Epithelial cell of proximal tubule (primary cell): ENCODE data around the gene KDM8. TPM values are rescaled to one million over a fixed set of nuclear protein-coding genes. Genes with fewer than 3 reads are reported as not detected.
"Not testable (repeated sequence)": the region's sequence is repeated elsewhere in the genome, so short reads cannot be mapped to it uniquely, and the experiment has no call there.

Experiments used
- DNase-seq: peaks from one replicate; pipeline ENCODE4 v3.0.0-alpha.2; 2011; ENCODE audit warnings: low read depth
- H3K4me3 ChIP-seq: 2 replicates; pipeline ENCODE4 v1.5.1; 2011; ENCODE audit warnings: low read depth, mild to moderate bottlenecking, low read length
- total RNA-seq: library from RNA; depleted of rRNA; stranded (reverse); fragments of >200 nt; gene quantifications from 2 replicates; pipeline ENCODE4 v1.2.3, GENCODE V29; 2015
- TF ChIP-seq, protein P1 (sequence below): conservative IDR thresholded peaks from 2 replicates; pipeline ENCODE4 v1.5.1; 2012; ENCODE audit warnings: low read depth, mild to moderate bottlenecking, low read length

KDM8 gene
- total RNA-seq, 1 donor from 2014 or later: 13.8 TPM

DNA sequence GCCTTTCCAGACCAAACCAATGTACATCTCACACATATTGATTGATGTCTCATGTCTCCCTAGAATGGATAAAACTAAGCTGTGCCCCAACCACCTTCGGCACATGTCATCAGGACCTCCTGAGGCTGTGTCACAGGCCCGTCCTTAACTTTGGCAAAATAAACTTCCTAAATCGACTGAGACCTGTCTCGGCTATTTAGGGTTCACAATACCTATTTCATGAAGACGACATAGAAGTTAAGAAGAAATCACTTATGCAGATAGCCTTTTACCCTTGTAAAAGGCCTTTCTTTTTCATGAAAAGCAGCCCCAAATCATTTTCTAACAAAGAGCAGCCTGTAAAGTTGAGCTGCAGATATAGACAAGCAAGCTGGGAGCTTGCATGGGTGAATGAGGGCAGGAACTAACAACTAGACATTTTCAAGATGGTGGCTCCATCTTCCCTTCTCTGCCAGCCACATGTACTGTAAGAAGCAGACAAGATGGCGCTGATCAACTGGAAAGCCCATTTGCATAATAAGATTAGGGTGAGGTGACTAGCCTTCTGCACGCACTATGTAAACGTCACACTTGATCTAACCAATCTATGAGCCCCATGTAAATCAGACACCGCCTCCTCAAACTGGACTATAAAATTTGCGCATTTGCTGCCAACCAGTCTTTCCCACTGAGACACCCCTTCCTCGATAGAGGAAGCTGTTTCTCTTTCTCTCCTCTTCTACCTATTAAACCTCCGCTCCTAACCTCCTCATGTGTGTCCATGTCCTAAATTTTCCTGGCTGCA is 4.7 kb upstream of the KDM8 start:
- TF ChIP-seq, protein P1, sequence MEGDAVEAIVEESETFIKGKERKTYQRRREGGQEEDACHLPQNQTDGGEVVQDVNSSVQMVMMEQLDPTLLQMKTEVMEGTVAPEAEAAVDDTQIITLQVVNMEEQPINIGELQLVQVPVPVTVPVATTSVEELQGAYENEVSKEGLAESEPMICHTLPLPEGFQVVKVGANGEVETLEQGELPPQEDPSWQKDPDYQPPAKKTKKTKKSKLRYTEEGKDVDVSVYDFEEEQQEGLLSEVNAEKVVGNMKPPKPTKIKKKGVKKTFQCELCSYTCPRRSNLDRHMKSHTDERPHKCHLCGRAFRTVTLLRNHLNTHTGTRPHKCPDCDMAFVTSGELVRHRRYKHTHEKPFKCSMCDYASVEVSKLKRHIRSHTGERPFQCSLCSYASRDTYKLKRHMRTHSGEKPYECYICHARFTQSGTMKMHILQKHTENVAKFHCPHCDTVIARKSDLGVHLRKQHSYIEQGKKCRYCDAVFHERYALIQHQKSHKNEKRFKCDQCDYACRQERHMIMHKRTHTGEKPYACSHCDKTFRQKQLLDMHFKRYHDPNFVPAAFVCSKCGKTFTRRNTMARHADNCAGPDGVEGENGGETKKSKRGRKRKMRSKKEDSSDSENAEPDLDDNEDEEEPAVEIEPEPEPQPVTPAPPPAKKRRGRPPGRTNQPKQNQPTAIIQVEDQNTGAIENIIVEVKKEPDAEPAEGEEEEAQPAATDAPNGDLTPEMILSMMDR: no peak
- DNase-seq: no peak
- no peak overlapping the region for H3K4me3 ChIP-seq

DNA sequence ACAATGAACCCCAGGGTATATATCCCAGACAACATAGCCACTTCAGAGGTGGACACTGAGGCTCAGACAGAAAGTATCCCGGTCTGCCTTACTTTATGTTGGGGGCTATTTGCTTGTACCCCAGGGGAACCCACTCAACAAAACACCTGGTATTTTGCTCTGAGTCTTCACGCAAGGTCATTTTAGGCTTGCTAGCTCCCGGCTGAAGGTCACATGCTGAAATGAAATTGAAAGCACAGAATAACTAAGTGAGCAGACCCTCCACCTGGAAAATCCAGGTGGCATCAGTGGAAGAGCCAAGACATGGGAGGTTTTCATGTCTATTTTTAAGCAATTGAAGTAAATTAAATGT is 4.1 kb upstream of the KDM8 start:
- TF ChIP-seq, protein P1: no peak
- H3K4me3 ChIP-seq: no peak overlapping the region

DNA sequence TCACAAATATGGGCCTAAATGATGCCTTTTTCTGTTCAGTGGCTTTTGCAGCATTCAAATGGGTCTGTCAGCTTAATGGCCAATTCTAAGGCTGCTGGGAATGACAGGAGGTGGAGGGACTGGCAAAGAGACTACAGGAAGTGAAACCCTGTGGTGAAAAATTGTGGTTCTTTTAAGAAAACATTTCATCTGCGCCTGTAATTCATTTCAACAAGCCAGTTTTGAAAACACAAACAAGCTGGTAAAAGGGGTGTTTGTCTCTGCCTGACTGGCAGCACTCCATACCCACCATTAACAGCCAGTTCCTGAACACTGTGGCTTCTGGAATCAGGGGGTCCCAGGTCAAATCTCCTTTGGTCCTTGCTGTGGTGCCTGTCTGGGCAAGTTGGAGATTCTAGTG is 3.6 kb upstream of the KDM8 start:
- TF ChIP-seq, protein P1: no peak
- H3K4me3 ChIP-seq: no peak overlapping the region
- DNase-seq: no peak

More for the DNA sequence above, 4.1 kb upstream of the KDM8 start:
- DNase-seq: no peak

DNA sequence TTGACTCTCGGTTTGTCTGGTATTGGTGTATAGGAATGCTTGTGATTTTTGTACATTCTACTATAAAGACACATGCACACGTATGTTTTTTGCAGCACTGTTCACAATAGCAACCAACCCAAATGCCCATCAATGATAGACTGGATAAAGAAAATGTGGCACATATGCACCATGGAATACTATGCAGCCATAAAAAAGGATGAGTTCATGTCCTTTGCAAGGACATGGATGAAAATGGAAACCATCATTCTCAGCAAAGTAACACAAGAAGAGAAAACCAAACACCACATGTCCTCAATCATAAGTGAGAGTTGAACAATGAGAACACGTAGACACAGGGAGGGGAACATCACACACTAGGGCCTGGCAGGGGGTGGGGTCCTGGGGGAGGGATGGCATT is 2.4 kb upstream of the KDM8 start:
- not testable (repeated sequence) for DNase-seq

DNA sequence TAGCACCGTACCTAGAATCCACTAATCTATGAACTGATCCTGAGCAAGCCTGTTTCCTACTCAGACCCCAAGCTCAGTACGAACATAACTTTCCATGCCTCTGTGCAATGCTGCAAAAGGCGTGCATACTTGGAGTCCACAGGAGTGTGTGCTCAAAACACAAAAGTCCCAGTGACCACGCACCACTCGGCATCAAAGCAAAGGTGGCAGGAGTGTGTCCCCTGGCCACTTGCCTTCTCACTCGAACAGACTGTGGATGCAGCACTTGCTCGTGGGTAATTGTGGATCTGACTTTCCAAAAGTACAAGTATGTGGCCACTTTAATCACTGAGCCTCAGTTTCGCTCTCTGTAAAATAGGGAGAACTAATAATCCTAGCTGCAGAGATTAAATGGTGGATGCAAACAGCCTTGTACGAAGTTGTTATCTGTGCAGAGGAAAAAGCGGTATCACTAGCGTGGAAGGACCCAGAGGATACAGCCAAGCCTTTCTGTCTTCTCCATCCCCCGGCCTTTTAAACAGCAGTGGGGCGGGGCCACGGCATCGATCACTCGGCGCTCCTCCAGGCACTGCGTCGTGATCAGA is 311 bp upstream of the KDM8 start:
- TF ChIP-seq, protein P1: no peak
- H3K4me3 ChIP-seq: peak overlapping the region; percentile 91
- no peak for DNase-seq

More for the DNA sequence above, 2.4 kb upstream of the KDM8 start:
- H3K4me3 ChIP-seq: not testable (repeated sequence)

DNA sequence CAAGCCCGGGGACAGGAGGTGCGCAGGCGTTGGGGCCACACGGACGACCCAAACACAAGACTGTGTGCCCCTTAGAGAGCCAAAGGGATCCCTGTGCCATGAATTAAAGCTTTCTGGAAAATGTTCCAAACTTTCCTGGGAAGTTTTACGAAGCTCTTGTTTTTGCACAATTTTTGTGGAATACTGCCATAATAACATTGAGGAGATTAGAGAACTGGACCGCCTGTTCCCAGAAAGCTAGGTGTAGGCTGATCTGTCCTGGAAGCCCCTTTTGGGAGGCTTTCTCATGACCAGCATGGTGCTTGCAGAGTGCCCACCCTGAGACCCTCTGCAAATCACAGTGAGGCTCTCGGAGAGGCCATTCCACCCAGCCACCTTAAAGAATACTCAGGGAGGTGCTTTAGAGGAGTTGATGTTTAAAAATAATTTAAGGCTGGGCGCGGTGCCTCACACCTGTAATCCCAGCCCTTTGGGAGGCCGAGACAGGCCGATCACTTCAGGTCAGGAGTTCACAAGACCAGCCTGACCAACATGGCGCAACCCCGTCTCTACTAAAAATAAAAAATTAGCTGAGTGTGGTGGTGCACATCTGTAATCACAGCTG is 1.1 kb downstream of the KDM8 start:
- TF ChIP-seq, protein P1: no peak
- no peak for DNase-seq
- H3K4me3 ChIP-seq: peak overlapping the region; percentile 91

DNA sequence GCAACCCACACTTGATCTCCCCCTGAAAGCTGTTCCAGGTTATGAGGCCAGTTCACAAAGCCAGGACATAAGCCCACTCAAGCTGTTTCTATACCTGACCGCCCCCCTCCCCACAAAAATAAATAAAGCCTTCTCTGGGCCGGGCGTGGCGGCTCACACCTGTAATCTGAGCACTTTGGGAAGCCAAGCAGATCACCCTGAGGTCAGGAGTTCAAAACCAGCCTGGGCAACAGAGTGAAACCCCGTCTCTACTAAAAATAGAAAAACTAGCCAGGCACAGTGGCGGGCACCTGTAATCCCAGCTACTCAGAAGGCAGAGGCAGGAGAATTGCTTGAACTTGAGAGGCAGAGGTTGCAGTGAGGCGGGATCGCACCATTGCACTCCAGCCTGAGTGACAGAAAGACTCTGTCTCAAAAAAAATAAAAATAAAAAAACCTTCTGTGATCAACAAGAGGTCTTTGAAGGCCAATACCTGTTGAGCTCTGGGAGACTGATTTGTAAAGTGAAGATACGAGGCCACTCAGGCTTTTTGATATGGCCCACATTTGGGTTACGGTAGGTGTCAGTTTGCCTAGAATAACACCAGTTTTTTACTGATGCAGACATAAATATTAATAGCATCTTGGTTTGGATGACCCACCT is 2.2 kb downstream of the KDM8 start:
- DNase-seq: no peak
- H3K4me3 ChIP-seq: no peak overlapping the region
- TF ChIP-seq, protein P1: no peak

DNA sequence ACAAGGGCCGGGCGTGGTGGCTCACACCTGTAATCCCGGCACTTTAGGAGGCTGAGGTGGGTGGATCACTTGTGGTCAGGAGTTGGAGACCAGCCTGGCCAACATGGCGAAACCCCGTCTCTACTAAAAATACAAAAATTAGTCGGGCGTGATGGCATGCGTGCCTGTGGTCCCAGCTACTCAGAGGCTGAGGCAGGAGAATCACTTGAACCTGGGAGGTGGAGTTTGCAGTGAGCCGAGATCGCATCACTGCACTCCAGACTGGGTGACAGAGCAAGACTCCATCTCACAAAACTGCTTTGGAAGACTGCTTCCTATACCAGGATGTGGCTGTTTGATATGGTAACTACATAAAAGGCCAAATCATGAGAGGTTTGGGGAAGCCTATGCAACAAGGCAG is 3.8 kb downstream of the KDM8 start:
- not testable (repeated sequence) for DNase-seq, H3K4me3 ChIP-seq
